Gastroesophageal sphincter (tissue), 3 donors: ENCODE measurements around the gene DOCK10.

Experiments
- CTCF ChIP-seq, 4 experiments: fragments of 200-600 bp in 2 of 4; fragments of 450-650 bp in 2 of 4; sonication (generic) in 1 of 4; IDR thresholded peaks; one replicate each; pipeline ENCODE4 v1.5.1; 2017 to 2019; ENCODE audit warnings: antibody characterized with exemption in 4 of 4, mild to moderate bottlenecking in 2 of 4, moderate library complexity in 2 of 4
- EP300 ChIP-seq: sonication (generic); formaldehyde crosslinking; IDR thresholded peaks from one replicate; pipeline ENCODE4 v1.6.1; 2017; ENCODE audit warnings: antibody characterized with exemption, mild to moderate bottlenecking
- POLR2A ChIP-seq, 2 donors: fragments of 450-650 bp; IDR thresholded peaks; one replicate each; pipeline ENCODE4 v1.6.1; 2017; ENCODE audit warnings: antibody characterized with exemption in 2 of 2, mild to moderate bottlenecking in 2 of 2, moderate library complexity in 1 of 2
- POLR2AphosphoS5 ChIP-seq: sonication (generic); formaldehyde crosslinking; IDR thresholded peaks from one replicate; pipeline ENCODE4 v1.6.1; 2017; ENCODE audit warnings: antibody characterized with exemption

GRCh38 chr2:224716921-224717320 lies 325.3 kb downstream of the DOCK10 start:
- TF ChIP-seq POLR2AphosphoS5, result no peak
- no peak for TF ChIP-seq POLR2A (IDR thresholded peaks at IDR 0.05)
- no peak for TF ChIP-seq CTCF (IDR thresholded peaks at IDR 0.05)
- TF ChIP-seq EP300, result no peak
